ENCODE data around the gene PVRIG.
"Not testable (repeated sequence)": the region's sequence is repeated elsewhere in the genome, so short reads cannot be mapped to it uniquely, and the experiment has no call there.

PVRIG gene

DNA sequence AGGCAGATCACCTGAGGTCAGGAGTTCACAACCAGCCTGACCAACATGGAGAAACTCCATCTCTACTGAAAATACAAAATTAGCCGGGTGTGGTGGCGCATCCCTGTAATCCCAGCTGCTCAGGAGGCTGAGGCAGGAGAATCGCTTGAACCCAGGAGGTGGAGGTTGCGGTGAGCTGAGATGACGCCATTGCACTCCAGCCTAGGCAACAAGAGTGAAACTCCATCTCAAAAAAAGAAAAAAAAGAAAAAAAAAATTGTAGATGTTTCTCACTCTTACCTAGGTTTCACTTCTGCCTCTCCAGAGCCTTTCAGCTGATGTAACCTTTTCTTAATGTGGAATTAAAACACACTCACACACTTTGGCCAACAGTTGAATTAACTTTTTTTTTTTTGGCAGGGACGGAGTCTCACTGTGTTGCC, 23.8 kb upstream of the PVRIG start:
- peak; percentile 38 for DNase-seq

GRCh38 chr7:100198266-100198665, 21.5 kb upstream of the PVRIG start:
- no peak for DNase-seq

DNA sequence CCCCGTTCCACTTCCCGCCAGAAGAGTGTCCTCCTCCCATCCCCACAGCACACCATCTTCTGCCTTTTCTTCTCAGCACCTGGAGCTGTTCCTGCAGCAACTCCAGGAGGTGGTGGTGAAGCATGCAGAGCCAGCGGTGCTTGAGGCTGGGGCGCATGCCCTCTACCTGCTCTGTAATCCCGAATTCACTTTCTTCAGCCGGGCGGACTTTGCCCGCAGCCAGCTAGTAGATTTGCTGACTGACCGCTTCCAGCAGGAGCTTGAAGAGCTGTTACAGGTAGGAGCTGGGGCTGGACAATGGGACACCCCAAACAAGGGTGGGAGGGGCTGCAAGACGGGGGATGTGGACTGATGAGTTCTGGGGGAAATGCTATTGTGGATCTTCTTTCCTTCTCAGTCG, 19.1 kb upstream of the PVRIG start:
- no peak for DNase-seq

- no peak for DNase-seq
Measured at GRCh38 chr7:100204454-100204853, 15.3 kb upstream of the PVRIG start.

- peak; percentile 30 for DNase-seq
Measured at GRCh38 chr7:100208911-100209408, 10.8 kb upstream of the PVRIG start.

DNA sequence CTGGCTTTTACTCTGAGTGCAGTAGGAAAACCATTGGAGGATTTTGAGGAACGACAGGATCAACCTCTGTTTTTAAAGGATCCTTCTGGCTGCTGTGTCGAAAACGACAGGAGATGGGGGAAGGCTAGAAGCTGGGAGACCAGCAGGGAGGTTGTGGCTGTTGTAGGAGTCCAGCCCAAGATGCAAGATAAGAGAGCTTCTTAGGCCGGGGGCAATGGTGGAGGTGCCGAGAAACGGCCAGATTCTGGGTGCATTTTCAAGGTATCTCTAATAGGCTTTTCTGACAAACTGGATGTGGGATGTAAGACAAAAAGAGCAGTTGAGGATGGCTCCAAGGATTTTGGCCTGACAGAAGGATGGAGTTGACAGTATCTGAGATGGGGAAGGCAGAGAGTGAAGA, 10.3 kb upstream of the PVRIG start:
- no peak for DNase-seq

DNA sequence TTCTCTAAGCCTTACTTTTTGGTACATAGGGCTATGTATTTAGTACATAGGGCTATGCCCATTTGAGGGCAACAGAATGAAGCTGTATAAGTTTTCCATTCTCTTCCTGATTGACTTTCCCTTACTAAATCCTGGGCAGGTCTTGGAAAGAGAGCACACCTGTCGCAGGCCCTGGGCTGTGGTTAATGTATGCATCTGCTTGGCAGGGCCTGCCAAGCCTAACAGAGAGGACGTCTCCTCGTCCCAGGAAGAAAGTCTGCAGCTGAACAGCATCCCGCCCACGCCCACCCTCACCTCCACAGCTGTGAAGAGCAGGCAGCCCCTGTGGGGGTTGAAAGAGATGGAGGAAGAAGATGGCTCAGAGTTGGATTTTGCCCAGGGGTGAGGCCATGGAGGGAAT, 8.9 kb upstream of the PVRIG start:
- DNase-seq, result no peak

GRCh38 chr7:100211342-100211780, 8.4 kb upstream of the PVRIG start:
- no peak for DNase-seq

- no peak for DNase-seq
Measured at GRCh38 chr7:100212631-100213286, 7.0 kb upstream of the PVRIG start.

DNA sequence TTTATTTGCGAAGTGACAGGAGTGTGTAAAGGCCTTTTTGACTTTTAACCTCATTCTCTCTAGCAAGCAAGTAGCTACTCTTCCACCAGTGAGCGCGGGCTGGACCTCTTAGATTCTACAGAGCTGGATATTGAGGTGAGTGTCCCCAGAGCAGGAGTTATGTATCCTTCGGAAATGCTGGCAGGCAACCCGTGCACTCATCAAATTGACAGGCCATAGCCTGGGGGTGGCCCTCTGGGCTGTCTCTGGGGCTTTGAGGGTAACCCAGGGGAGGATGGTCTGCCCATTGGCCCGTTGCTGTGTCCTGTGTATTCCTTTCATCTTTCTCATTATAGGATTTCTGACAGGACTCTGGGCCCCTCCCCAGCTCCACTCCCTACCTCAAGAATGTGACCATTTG, 6.1 kb upstream of the PVRIG start:
- no peak for DNase-seq

GRCh38 chr7:100214356-100214755, 5.4 kb upstream of the PVRIG start:
- not testable (repeated sequence) for DNase-seq

- no peak for DNase-seq
Measured at GRCh38 chr7:100215895-100216294, 3.9 kb upstream of the PVRIG start.

GRCh38 chr7:100217934-100218333, 1.8 kb upstream of the PVRIG start:
- peak; percentile 58 for DNase-seq

DNA sequence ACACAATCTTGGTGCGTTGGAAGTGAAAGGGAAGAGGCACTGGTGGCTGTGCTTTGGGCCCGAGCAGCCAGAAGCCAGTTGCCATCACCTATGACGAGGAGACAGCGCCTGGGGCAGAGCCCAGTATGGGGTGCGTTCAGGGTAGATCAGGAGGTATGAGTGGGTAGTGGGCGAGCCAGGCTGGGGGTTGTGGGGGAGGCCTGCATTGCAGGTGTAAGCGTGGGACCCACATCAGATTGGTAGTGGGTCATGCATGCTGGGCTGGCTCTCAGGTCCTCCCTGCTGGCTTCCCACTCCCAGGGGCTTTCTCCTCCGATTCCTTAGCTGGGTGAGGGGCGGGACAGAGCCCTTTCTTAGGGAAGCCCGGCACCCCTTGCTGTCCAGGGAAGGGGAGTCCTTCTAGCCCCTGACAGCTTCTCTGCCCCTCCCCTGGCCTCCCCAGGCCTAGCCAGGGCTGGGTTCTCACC, 445 bp upstream of the PVRIG start:
- DNase-seq, result no peak

GRCh38 chr7:100220586-100221230, 959 bp downstream of the PVRIG start:
- no peak for DNase-seq

DNA sequence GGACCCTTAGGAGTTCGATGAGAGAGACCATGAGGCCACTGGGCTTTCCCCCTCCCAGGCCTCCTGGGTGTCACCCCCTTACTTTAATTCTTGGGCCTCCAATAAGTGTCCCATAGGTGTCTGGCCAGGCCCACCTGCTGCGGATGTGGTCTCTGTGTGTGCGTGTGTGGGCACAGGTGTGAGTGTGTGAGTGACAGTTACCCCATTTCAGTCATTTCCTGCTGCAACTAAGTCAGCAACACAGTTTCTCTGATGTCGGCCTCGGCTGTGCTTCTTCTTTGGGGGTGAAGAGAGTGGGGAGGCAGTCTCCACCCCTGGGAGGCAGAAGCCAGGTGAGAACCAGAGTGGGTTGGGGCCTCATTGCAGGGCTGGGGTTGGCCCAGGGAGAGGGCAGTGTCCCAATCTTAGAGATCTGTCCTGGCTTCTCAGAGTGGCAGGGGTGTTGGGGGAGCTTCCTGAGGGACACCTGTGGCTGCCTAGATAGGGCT, 1.5 kb downstream of the PVRIG start:
- no peak for DNase-seq

DNA sequence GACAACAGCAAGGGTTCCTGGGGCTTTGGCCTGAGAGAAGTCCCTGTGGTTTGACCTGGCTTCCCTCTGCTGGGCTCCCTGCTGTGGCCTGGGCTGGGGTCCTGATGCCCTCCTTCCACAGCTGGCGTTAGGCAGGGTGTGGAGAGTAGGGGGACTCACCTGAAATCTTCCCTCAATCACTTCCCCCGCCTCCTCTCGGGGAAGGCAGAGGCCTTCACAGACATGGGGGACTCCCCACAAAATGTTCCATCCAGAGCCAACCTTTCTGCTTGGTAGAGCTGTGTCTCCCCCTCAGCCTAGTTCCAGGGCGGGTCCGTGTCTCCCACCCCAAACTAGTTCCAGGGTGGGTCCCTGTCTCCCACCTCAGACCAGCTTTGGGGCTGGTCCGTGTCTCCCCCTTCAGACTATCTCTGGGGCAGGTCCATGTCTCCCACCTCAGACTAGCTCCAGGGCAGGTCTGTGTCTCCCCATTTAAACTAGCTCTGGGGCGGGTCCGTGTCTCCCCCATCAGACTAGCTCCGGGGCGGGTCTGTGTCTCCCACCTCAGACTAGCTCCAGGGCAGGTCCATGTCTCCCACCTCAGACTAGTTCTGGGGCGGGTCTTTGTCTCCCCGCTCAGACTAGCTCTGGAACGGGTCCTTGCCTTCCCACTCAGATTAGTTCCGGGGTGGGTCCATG, 2.2 kb downstream of the PVRIG start:
- no peak for DNase-seq

DNA sequence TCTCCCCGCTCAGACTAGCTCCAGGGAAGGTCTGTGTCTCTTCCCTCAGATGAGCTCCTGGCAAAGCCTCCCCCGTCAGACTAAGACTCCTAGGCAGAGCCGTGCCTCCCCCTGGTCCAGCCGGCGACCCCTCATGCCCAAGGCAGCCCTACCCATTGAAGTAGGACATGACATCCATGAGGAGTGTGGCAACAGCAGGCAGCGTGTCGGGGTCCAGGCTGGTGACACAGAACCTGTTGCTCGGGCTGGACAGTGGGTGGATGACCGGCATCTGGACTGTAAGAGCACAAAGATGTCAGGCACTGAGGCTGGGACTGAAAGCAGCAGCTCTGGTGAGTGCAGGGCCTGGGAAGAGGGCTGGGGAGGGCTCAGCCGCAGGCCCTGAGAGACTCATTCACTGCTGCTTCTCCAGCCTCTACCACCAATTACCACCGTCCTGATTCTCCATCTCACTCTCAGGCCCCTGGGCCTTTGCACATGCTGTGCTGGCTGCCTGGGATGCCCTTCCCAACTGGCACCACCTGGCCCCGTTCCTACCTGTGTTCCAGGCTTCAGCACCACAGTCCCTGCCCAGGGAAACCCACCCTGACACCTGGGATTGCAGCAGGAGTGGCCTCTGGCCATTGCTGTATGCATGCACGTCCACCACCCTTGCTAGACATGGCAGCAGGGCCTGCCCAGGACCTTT, 2.8 kb downstream of the PVRIG start:
- DNase-seq, result no peak

- DNase-seq, result not testable (repeated sequence)
Measured at GRCh38 chr7:100223376-100223927, 3.7 kb downstream of the PVRIG start.

- DNase-seq, result not testable (repeated sequence)
Measured at GRCh38 chr7:100224891-100225290, 5.1 kb downstream of the PVRIG start.

DNA sequence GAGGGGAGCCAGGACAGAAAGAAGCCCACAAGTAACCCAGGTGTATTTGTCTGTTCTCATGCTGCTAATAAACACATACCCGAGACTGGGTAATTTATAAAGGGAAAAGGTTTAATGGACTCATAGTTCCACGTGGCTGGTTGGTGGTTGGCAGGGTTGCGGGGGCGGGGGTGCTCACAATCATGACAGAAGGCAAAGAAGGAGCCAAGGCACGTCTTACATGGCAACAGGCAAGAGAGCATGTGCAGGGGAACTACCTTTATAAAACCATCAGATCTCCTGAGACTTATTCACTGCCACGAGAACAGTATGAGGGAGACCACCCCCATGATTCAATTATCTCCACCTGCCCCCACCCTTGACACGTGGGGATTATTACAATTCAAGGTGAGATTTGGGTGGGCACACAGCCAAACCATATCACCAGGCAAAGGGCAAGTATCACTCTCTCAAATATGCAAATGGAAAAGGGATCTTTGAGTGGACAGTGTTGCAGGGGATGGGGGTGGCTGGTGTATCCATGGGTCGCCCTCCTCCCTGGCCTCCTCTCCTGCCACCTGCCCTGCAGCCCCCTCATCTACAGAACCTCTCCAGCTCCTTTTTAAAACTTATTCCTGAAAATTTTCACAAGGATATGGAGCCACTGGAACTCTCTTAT, 15.0 kb downstream of the PVRIG start:
- not testable (repeated sequence) for DNase-seq

GRCh38 chr7:100239975-100240374, 20.2 kb downstream of the PVRIG start:
- not testable (repeated sequence) for DNase-seq
